PC-9 (cell line): ENCODE data around the gene SCLY.

Experiments used
- CTCF ChIP-seq: fragments of 200-600 bp; sonication (generic); conservative IDR thresholded peaks from 2 replicates; pipeline ENCODE4 v1.6.1; 2017; ENCODE audit warnings: mixed run types, antibody characterized with exemption, mild to moderate bottlenecking, moderate library complexity
- EZH2 ChIP-seq: fragments of 200-600 bp; sonication (generic); IDR thresholded peaks from 2 replicates; pipeline ENCODE4 v1.8.0; 2017; ENCODE audit warnings: antibody characterized with exemption, low read depth

DNA sequence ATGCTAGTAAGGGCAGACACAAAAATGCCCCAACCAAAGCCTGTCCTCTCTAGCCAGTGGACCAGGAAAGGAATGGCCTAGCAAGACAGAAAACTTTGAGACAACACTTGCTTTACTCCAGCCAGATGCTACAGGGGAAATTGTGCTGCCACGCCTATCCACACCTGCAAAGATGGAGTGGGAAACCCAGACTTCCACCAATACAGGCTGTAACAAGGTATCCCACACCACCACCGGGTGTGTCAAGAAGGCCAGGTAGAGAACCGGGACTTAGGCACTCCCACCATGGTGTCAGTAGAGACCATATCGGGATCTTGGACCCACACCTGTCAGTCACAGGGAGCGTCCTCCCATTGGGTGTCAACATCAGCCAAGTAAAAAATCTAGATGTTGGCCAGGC, 23.1 kb downstream of the SCLY start:
- TF ChIP-seq EZH2 (no peak), CTCF (no peak)
